Stimulated activated CD8-positive, alpha-beta memory T cell treated with anti-CD3 and anti-CD28 coated beads, Interleukin-7, amount 100 ng/mL, for 1 hour (primary cell): Measurements from ENCODE around the gene GTPBP3.
"Not testable (repeated sequence)": the region's sequence is repeated elsewhere in the genome, so short reads cannot be mapped to it uniquely, and the experiment has no call there.

Experiments
- DNase-seq, 2 donors: peaks; one replicate each; pipeline ENCODE4 v3.0.0-alpha.2; 2020; ENCODE audit warnings: low read depth in 2 of 2

The GTPBP3 gene

GRCh38 chr19:17341386-17341785 is 4.0 kb downstream of the GTPBP3 start:
- DNase-seq = no peak

GRCh38 chr19:17341845-17342244 is 4.5 kb downstream of the GTPBP3 start:
- DNase-seq = no peak

GRCh38 chr19:17346109-17346671 is 8.8 kb downstream of the GTPBP3 start:
- peak; percentile 53 to 69 for DNase-seq

GRCh38 chr19:17347361-17347760 is 10.0 kb downstream of the GTPBP3 start:
- no peak for DNase-seq

GRCh38 chr19:17347877-17348276 is 10.5 kb downstream of the GTPBP3 start:
- no peak for DNase-seq

GRCh38 chr19:17348700-17349099 is 11.3 kb downstream of the GTPBP3 start:
- DNase-seq = no peak

- DNase-seq = no peak
Observed at GRCh38 chr19:17351815-17352435, 14.6 kb downstream of the GTPBP3 start.

- DNase-seq = no peak
Observed at GRCh38 chr19:17352608-17353280, 15.4 kb downstream of the GTPBP3 start.

- no peak for DNase-seq
Observed at GRCh38 chr19:17353386-17353785, 16.0 kb downstream of the GTPBP3 start.

GRCh38 chr19:17357078-17357666 is 19.8 kb downstream of the GTPBP3 start:
- DNase-seq = no peak

GRCh38 chr19:17357724-17358123 is 20.4 kb downstream of the GTPBP3 start:
- DNase-seq = no peak

- DNase-seq = no peak
Observed at GRCh38 chr19:17358395-17358794, 21.0 kb downstream of the GTPBP3 start.

GRCh38 chr19:17359905-17360800 is 22.8 kb downstream of the GTPBP3 start:
- no peak for DNase-seq

GRCh38 chr19:17363852-17364605 is 26.7 kb downstream of the GTPBP3 start:
- DNase-seq = not testable (repeated sequence)

- DNase-seq = no peak
Observed at GRCh38 chr19:17365361-17365760, 28.0 kb downstream of the GTPBP3 start.

- no peak for DNase-seq
Observed at GRCh38 chr19:17370026-17370587, 32.8 kb downstream of the GTPBP3 start.

GRCh38 chr19:17376935-17377600 is 39.7 kb downstream of the GTPBP3 start, which contains the start of gene PLVAP:
Gene PLVAP (minus strand): TSS chr19:17377342. CDS start chr19:17377288, 54 bp downstream.
- no peak for DNase-seq

- DNase-seq = no peak
Observed at GRCh38 chr19:17378271-17378670, 40.9 kb downstream of the GTPBP3 start.

GRCh38 chr19:17379221-17379631 is 41.9 kb downstream of the GTPBP3 start:
- DNase-seq = no peak
